H1 (cell line): ENCODE measurements around the gene SPOCK3. TPM values are rescaled to one million over a fixed set of nuclear protein-coding genes. Genes with fewer than 3 reads are reported as not detected.

ENCODE experiments used
- CTBP2 ChIP-seq: IDR thresholded peaks from 2 replicates; pipeline ENCODE4 v1.7.0; 2011; ENCODE audit warnings: borderline replicate concordance, mild to moderate bottlenecking, moderate library complexity, mixed read lengths, low read length; ENCODE audit not compliant: insufficient read depth, insufficient read length
- GTF2F1 ChIP-seq: IDR thresholded peaks from 2 replicates; pipeline ENCODE4 v1.6.1; 2012; ENCODE audit warnings: low read depth, low read length, improper control_type of control experiment, borderline replicate concordance
- HDAC2 ChIP-seq, 2 experiments: fragments of 300-600 bp in 1 of 2; sonication (generic) in 1 of 2; IDR thresholded peaks; 2 replicates each; pipeline ENCODE4 v1.6.1; 2011 to 2012; ENCODE audit warnings: low read depth in 2 of 2, low read length in 2 of 2, mild to moderate bottlenecking in 2 of 2, moderate library complexity in 2 of 2, borderline replicate concordance in 1 of 2, inconsistent platforms in 1 of 2
- POU5F1 ChIP-seq: IDR thresholded peaks from 2 replicates; pipeline ENCODE4 v1.6.1; 2011; ENCODE audit warnings: low read depth, mild to moderate bottlenecking, low read length, moderate library complexity
- TEAD4 ChIP-seq: IDR thresholded peaks from 2 replicates; pipeline ENCODE4 v1.6.1; 2012; ENCODE audit warnings: low read depth, low read length, inconsistent platforms, mixed read lengths
- polyA plus RNA-seq, 7 experiments: library from polyadenylated mRNA; depleted of rRNA in 3 of 7; stranded (reverse) in 5 of 7; unstranded in 2 of 7; fragments of >200 nt in 5 of 7; fragments of 200-250 nt in 2 of 7; gene quantifications; 1 replicate in 5 of 7; 2 replicates in 1 of 7; 4 replicates in 1 of 7; pipeline versions ENCODE4 v1.2.1 to v1.2.3, GENCODE V29; 2011 to 2013; ENCODE audit warnings: missing spikeins in 2 of 7, mixed read lengths in 2 of 7
- total RNA-seq: library from RNA; stranded (reverse); fragmentation: NEBNext Ultra II Directional; extraction: Animal tissue kit (Norgen Biotek cat#: 25700); gene quantifications from 2 replicates; pipeline ENCODE4 v1.2.1, GENCODE V29; 2021
- TF ChIP-seq, protein P1 (sequence below): IDR thresholded peaks from 2 replicates; pipeline ENCODE4 v1.6.1; 2012; ENCODE audit warnings: inconsistent platforms

SPOCK3 gene
- total and polyA plus RNA-seq, 2 of the 8 experiments (the other 6 are each of a cell fraction or from before 2014, with no cell fraction given) = 0.14 to 0.60 TPM

DNA sequence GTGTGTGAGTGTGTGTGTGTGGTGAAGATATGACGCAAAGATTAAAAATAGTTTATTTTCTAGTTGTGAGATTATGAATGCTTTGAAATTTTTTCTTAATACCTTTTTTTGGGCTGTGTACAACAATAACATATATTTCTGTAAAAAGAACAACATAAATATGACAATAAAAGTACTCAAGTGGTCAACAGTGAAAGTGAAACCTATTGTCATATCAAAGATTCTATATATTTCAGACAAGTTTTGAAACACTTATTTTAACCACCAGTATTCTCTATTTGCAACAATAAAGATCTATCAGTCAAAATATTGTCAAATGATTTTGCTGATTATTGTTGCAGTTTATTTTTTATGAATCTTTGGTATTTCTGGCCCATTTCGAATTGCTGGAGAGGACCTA is 98.0 kb downstream of the SPOCK3 start (continued):
- TF ChIP-seq POU5F1 (no peak), TEAD4 (no peak), HDAC2 (IDR thresholded peaks at IDR 0.05; ENCODE audit: borderline replicate concordance in 1 of 2, low read depth in 2 of 2, low read length in 2 of 2) (no peak), GTF2F1 (no peak), CTBP2 (no peak)
- TF ChIP-seq, protein P1, sequence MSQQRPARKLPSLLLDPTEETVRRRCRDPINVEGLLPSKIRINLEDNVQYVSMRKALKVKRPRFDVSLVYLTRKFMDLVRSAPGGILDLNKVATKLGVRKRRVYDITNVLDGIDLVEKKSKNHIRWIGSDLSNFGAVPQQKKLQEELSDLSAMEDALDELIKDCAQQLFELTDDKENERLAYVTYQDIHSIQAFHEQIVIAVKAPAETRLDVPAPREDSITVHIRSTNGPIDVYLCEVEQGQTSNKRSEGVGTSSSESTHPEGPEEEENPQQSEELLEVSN = no peak
